A549 (cell line): ENCODE data around the gene ATP1B3.

Experiments used
- ESRRA ChIP-seq: fragments of 150-350 bp; IDR thresholded peaks from 2 replicates; pipeline ENCODE4 v1.6.1; 2014; ENCODE audit warnings: mild to moderate bottlenecking, low read length, borderline replicate concordance
- TF ChIP-seq, protein P1 (sequence below): fragments of 150-350 bp; IDR thresholded peaks from 2 replicates; pipeline ENCODE4 v1.6.1; 2014; ENCODE audit warnings: low read depth, mild to moderate bottlenecking, low read length

DNA sequence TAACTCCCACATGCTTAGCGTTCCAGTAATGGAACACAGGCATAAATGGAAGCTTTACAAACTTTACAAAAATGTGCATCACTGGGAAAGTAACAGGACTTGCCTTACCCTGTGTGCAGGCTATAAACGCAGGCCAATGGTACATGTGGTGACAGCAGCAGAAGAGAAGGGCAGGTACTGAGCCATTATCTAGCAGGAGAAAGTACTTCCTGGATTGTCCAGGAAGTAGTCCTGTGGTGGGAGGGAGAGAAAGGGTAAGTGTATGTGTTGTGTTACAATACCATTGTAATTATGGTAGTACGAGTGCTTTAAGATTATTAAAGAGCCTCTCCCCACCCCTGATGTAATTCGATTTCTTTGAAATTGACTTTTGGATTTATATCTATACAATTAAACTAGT is 5.3 kb downstream of the ATP1B3 start:
- no peak for TF ChIP-seq ESRRA
- TF ChIP-seq, protein P1, sequence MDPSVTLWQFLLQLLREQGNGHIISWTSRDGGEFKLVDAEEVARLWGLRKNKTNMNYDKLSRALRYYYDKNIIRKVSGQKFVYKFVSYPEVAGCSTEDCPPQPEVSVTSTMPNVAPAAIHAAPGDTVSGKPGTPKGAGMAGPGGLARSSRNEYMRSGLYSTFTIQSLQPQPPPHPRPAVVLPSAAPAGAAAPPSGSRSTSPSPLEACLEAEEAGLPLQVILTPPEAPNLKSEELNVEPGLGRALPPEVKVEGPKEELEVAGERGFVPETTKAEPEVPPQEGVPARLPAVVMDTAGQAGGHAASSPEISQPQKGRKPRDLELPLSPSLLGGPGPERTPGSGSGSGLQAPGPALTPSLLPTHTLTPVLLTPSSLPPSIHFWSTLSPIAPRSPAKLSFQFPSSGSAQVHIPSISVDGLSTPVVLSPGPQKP: no peak
